HepG2 (cell line): Measurements from ENCODE around the gene OR5P2. TPM values are rescaled to one million over a fixed set of nuclear protein-coding genes. Genes with fewer than 3 reads are reported as not detected.

Experiments
- ATAC-seq: fragments of 200-7000 bp; cut with Tn5 transposase; 3 replicates; pipeline ENCODE4 v1.9.1; 2020; ENCODE audit warnings: mild to moderate bottlenecking, moderate library complexity
- BruUV-seq: library from RNA; stranded (reverse); fragments of 400-500 nt; replicated peaks from 2 replicates; lab custom pipeline; 2021; lab: Mats Ljungman, UMichigan
- CTCF ChIA-PET: fragments of 300-600 bp; formaldehyde crosslinking; extraction: SDS; loops from one replicate; lab custom pipeline; 2021; ENCODE audit warnings: low total read pairs, inconsistent platforms, low intra/inter-chr PET ratio; lab: Yijun Ruan, JAX
- POLR2A ChIA-PET: fragments of 350-600 bp; sonication (Branson Sonifier 250); formaldehyde crosslinking; loops from one replicate; lab custom pipeline; 2020; ENCODE audit warnings: antibody characterized with exemption, inconsistent platforms; lab: Yijun Ruan, JAX
- DNase-seq: peaks from one replicate; pipeline ENCODE4 v3.0.0-alpha.2; 2015; ENCODE audit warnings: low spot score
- FAIRE-seq: peaks from 3 replicates; lab custom pipeline; 2011; peaks lifted over from hg19 to GRCh38; lab: Jason Lieb, UNC
- H2AFZ ChIP-seq: one replicate; pipeline ENCODE4 v1.6.1; 2011; ENCODE audit warnings: low read length, inconsistent platforms
- H3K27ac ChIP-seq: fragments of 300-600 bp; 3 replicates; pipeline ENCODE4 v1.8.0; 2011; ENCODE audit warnings: mixed run types, mild to moderate bottlenecking, mixed read lengths, low read length, inconsistent platforms; ENCODE audit not compliant: insufficient read depth; ENCODE audit errors: extremely low read length
- H3K27me3 ChIP-seq, 2 experiments: fragments of 200-600 bp in 1 of 2; 2 replicates in 1 of 2; 3 replicates in 1 of 2; pipeline versions ENCODE4 v1.6.0 to v1.8.0; 2011; ENCODE audit warnings: low read length in 2 of 2, mild to moderate bottlenecking in 2 of 2, moderate library complexity in 2 of 2, inconsistent platforms in 1 of 2; ENCODE audit not compliant: insufficient read depth in 2 of 2, control insufficient read depth in 1 of 2
- H3K36me3 ChIP-seq, 2 experiments: fragments of 200-600 bp in 1 of 2; replicated peaks in 1 of 2; 2 replicates in 1 of 2; 3 replicates in 1 of 2; pipeline versions ENCODE4 v1.5.1 to v1.8.0; 2011; ENCODE audit warnings: low read length in 2 of 2, inconsistent platforms in 1 of 2; ENCODE audit not compliant: insufficient read depth in 2 of 2, control insufficient read depth in 1 of 2
- H3K4me1 ChIP-seq: 2 replicates; pipeline ENCODE4 v1.5.1; 2012; ENCODE audit warnings: low read length, inconsistent platforms; ENCODE audit not compliant: insufficient read depth
- H3K4me2 ChIP-seq: 2 replicates; pipeline ENCODE4 v1.6.0; 2011; ENCODE audit warnings: low read depth, low read length, inconsistent platforms
- H3K4me3 ChIP-seq, 3 experiments: fragments of 200-600 bp in 1 of 3; sonication (generic), shearing (Covaris generic) in 1 of 3; replicated peaks in 1 of 3; 2 replicates each; pipeline ENCODE4 v1.5.1; 2011 to 2016; ENCODE audit warnings: low read length in 3 of 3, inconsistent platforms in 2 of 3, low read depth in 2 of 3, mild to moderate bottlenecking in 2 of 3, control low read depth in 1 of 3, mixed read lengths in 1 of 3; ENCODE audit not compliant: insufficient read depth in 1 of 3
- H3K79me2 ChIP-seq: one replicate; pipeline ENCODE4 v1.6.1; 2011; ENCODE audit warnings: low read length, inconsistent platforms; ENCODE audit not compliant: insufficient read depth
- H3K9ac ChIP-seq: 2 replicates; pipeline ENCODE4 v1.6.0; 2011; ENCODE audit warnings: mild to moderate bottlenecking, low read depth, low read length, inconsistent platforms; ENCODE audit not compliant: insufficient read depth
- H3K9me3 ChIP-seq: 2 replicates; pipeline ENCODE4 v1.5.1; 2012; ENCODE audit warnings: mild to moderate bottlenecking, low read length
- H4K20me1 ChIP-seq: 2 replicates; pipeline ENCODE4 v1.6.0; 2011; ENCODE audit warnings: inconsistent platforms, mild to moderate bottlenecking, low read length, moderate library complexity; ENCODE audit not compliant: insufficient read depth
- ADNP ChIP-seq: sonication (generic); formaldehyde crosslinking; IDR thresholded peaks from 2 replicates; pipeline ENCODE4 v1.4.0; 2020; ENCODE audit warnings: missing genetic modification reagents
- CEBPB ChIP-seq: IDR thresholded peaks from 2 replicates; pipeline ENCODE4 v1.6.1; 2011; ENCODE audit warnings: low read depth, low read length, improper control_type of control experiment, borderline replicate concordance
- RARG ChIP-seq: sonication (generic); formaldehyde crosslinking; IDR thresholded peaks from 2 replicates; pipeline ENCODE4 v1.4.0; 2020; ENCODE audit warnings: low read depth, mild to moderate bottlenecking, missing genetic modification reagents
- SIX4 ChIP-seq: sonication (generic); formaldehyde crosslinking; IDR thresholded peaks from 2 replicates; pipeline ENCODE4 v1.4.0; 2020; ENCODE audit warnings: missing genetic modification reagents
- SOX6 ChIP-seq, 2 experiments: fragments of 450-650 bp in 1 of 2; sonication (generic) in 1 of 2; formaldehyde crosslinking in 1 of 2; IDR thresholded peaks; 2 replicates each; pipeline versions ENCODE4 v1.4.0 to v1.6.1; 2017 to 2020; ENCODE audit warnings: antibody characterized with exemption in 1 of 2, mild to moderate bottlenecking in 1 of 2, missing genetic modification reagents in 1 of 2
- TCF12 ChIP-seq, 2 experiments: fragments of 450-650 bp in 1 of 2; sonication (generic) in 1 of 2; formaldehyde crosslinking in 1 of 2; IDR thresholded peaks; 2 replicates each; pipeline versions ENCODE4 v1.6.1 to v1.8.0; 2017 to 2022; ENCODE audit warnings: antibody characterized with exemption in 1 of 2, mild to moderate bottlenecking in 1 of 2, missing genetic modification reagents in 1 of 2, moderate library complexity in 1 of 2
- WGBS: methylation state at CpG from one replicate; pipeline ENCODE4 v1.1.6; 2017; ENCODE audit warnings: low lambda C conversion rate; 5-methylcytosine and 5-hydroxymethylcytosine counted together
- in situ Hi-C: cut with HindIII; loops from 2 replicates; pipeline ENCODE4 v1.10.0; 2017; ENCODE audit warnings: low pct_unique_long_range_greater_than_20kb; ENCODE audit not compliant: extremely low pct_ligation_motif_present
- intact Hi-C: fragments of 100-400 bp; cut with micrococcal nuclease; formaldehyde crosslinking; loops from one replicate; pipeline ENCODE4 v1.10.0; 2022; ENCODE audit not compliant: unreplicated experiment
- polyA plus RNA-seq, 8 experiments: library from polyadenylated mRNA; depleted of rRNA in 3 of 8; stranded (reverse) in 7 of 8; unstranded in 1 of 8; fragments of >200 nt; fragmentation: Illumina TruSeq in 4 of 8; extraction: Trizol in 4 of 8; gene quantifications; 2 replicates each; pipeline versions ENCODE4 v1.2.1 to v1.2.3, GENCODE V29; 2011 to 2016; ENCODE audit warnings: low read depth in 4 of 8, missing spikeins in 1 of 8, mixed read lengths in 1 of 8; ENCODE audit not compliant: insufficient read depth in 1 of 8
- total RNA-seq, 5 experiments: library from RNA; depleted of rRNA; stranded (reverse); fragments of >200 nt; fragmentation: Illumina TruSeq; extraction: Trizol; gene quantifications; 2 replicates each; pipeline ENCODE4 v1.2.3, GENCODE V29; 2016; ENCODE audit warnings: low read depth in 1 of 5

The OR5P2 gene
- total and polyA plus RNA-seq, 2 of the 13 experiments (the other 11 are each of a cell fraction or from before 2014, with no cell fraction given) = not detected

GRCh38 chr11:7749456-7749855 is 47.3 kb downstream of the OR5P2 start:
- Histone ChIP-seq H3K36me3 (no peaks in the 10 kb centered on the region), H3K79me2 (no peaks in the 10 kb centered on the region), H3K4me2 (no peak overlapping the region), H3K27me3 (no peaks in the 10 kb centered on the region; a peak in 1 of 5 replicates), H3K4me1 (no peaks in the 10 kb centered on the region), H2AFZ (no peak overlapping the region), H3K9ac (no peak overlapping the region)
- no TSS peak for BruUV-seq
- in situ Hi-C loops = no loop called here
- POLR2A ChIA-PET = no interaction called here
- WGBS = 22% methylated on average over 2 of the region's 2 CpGs
- ATAC-seq = no peak
- DNase-seq = no peak
- CTCF ChIA-PET = no interaction called here
- TF ChIP-seq CEBPB (peak; percentile 43), SOX6 (IDR thresholded peaks at IDR 0.05) (no peak), SOX6 (CRISPR knock-in tag; IDR thresholded peaks at IDR 0.05) (no peak), RARG (CRISPR knock-in tag) (no peak), SIX4 (CRISPR knock-in tag) (no peak), TCF12 (IDR thresholded peaks at IDR 0.05) (no peak), TCF12 (CRISPR knock-in tag; IDR thresholded peaks at IDR 0.05) (no peak), ADNP (CRISPR knock-in tag) (no peak)
- TF ChIP-seq, all 625 proteins: peak for 1
- H3K27ac ChIP-seq = no peak overlapping the region
- H3K9me3 ChIP-seq = no peaks in the 10 kb centered on the region
- FAIRE-seq = no peak
- no peaks in the 10 kb centered on the region for H4K20me1 ChIP-seq
- intact Hi-C loops = no loop called here
- no peak overlapping the region for H3K4me3 ChIP-seq

Other genes with a start within 250 kb of the OR5P2 start
- 0.51 and 0.53 TPM in 2 replicates for gene CYB5R2, start 123.4 kb downstream of the OR5P2 start, total RNA-seq (2016; rRNA removed; fragmentation: Illumina TruSeq; extraction: Trizol)
- 0.40 and 1.2 TPM in 2 replicates for gene CYB5R2, start 123.4 kb downstream of the OR5P2 start, polyA plus RNA-seq (2011; rRNA removed)
- gene OVCH2, start 90.5 kb downstream of the OR5P2 start, total RNA-seq (2016; rRNA removed; fragmentation: Illumina TruSeq; extraction: Trizol) = not detected in 2 replicates
- gene OVCH2, start 90.5 kb downstream of the OR5P2 start, polyA plus RNA-seq (2011; rRNA removed) = not detected in 2 replicates
- not detected in 2 replicates for gene OR5P3, start 33.9 kb upstream of the OR5P2 start, total RNA-seq (2016; rRNA removed; fragmentation: Illumina TruSeq; extraction: Trizol)
- gene OR5P3, start 33.9 kb upstream of the OR5P2 start, polyA plus RNA-seq (2011; rRNA removed) = not detected in 2 replicates
- gene OR10A6, start 134.3 kb upstream of the OR5P2 start, total RNA-seq (2016; rRNA removed; fragmentation: Illumina TruSeq; extraction: Trizol) = not detected in 2 replicates
- not detected in 2 replicates for gene OR10A6, start 134.3 kb upstream of the OR5P2 start, polyA plus RNA-seq (2011; rRNA removed)
- gene OR10A3, start 144.8 kb upstream of the OR5P2 start, total RNA-seq (2016; rRNA removed; fragmentation: Illumina TruSeq; extraction: Trizol) = not detected in 2 replicates
- not detected in 2 replicates for gene OR10A3, start 144.8 kb upstream of the OR5P2 start, polyA plus RNA-seq (2011; rRNA removed)
- gene NLRP10, start 168.5 kb upstream of the OR5P2 start, total RNA-seq (2016; rRNA removed; fragmentation: Illumina TruSeq; extraction: Trizol) = not detected in 2 replicates
- gene NLRP10, start 168.5 kb upstream of the OR5P2 start, polyA plus RNA-seq (2011; rRNA removed) = not detected in 2 replicates
- 187 and 191 TPM in 2 replicates for gene EIF3F, start 190.4 kb upstream of the OR5P2 start, total RNA-seq (2016; rRNA removed; fragmentation: Illumina TruSeq; extraction: Trizol)
- 95.1 and 109 TPM in 2 replicates for gene EIF3F, start 190.4 kb upstream of the OR5P2 start, polyA plus RNA-seq (2011; rRNA removed)